Measurements from ENCODE around the gene LANCL1. TPM values are rescaled to one million over a fixed set of nuclear protein-coding genes. Genes with fewer than 3 reads are reported as not detected.

Gene LANCL1
- 85.1 TPM for total RNA-seq

GRCh38 chr2:210476194-210477128, at the start of gene LANCL1:
TSS of gene LANCL1 (minus strand) at chr2:210476759. CDS start at chr2:210476396, 363 bp downstream.

Other genes starting within 250 kb of the LANCL1 start
- gene MYL1, start 161.6 kb downstream of the LANCL1 start, total RNA-seq = not detected
- 3.1 TPM for gene CPS1, start 79.8 kb upstream of the LANCL1 start, total RNA-seq